CD1c-positive myeloid dendritic cell (primary cell): ENCODE data around the gene LRRN2.

Source experiments
- DNase-seq: peaks from one replicate; pipeline ENCODE4 v3.0.0-alpha.2; 2016; ENCODE audit errors: extremely low spot score

The LRRN2 gene

DNA sequence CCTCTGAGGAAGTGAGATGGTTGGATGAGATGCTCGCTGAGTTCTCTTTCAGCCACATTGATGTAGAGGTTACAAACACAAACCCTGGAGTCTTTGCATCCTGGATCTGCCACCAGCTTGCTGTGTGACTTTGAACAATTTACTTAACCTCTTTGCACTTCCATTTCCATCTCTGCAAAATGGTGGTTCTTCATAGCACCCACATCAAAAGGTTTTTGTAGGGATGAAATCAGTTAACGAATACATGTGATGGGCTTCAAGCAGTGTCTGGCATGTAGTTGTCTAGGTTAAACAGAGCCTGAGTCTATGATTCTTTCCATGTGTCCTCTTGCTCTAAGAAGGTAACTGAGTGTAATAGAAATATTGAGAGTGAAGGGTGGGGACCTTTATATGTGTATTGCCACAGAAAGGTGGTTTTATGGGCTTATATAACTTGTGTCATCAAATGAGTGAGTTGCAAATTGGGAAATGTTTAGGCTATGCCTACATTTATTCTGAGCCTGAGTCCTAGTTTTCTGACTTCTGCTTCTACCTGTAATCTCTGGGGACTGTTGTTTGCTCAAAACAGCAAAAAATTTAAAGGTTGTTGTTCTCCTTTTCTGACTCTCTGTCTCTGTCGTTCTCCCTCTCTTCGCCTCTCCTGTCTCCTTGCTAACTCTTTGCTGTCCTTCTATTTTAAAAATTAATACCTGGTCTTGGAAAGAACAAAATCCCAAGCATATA, 27.3 kb upstream of the LRRN2 start:
- no peak for DNase-seq

DNA sequence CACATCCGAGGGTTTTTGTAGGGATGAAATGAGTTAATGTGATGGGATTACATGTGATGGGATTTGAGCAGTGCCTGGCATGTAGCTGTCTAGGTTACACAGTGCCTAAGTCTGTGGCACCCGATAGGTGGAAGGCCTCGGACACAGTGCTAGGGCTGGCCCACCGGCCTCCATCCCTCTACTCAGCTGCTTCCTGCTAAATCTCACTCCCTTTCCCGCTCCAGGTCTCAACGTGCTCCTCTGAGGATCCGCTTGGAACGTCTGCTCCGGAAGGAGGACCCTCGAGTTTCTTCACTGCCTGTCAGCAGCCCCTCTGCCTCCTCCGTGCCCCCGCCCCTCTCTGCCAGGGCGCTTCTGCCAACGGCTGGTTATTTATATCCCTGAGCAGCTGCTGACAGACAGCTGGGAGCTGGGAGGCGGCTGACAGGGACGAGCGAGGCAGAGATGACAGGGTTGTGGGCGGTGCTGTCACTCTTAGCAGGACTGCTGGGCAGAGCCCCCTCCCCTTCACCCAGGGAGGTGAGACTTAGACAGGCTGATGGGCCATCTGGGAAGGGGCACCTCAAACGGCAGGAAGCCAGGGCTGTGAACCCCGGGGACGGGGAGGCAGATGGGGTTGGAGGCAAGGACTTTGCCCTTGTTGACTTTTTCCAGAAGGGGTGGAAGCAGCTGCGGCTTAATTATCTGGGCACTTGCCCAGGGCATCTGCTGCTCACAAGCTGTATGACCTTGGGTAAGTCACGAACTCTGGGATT, 26.6 kb upstream of the LRRN2 start:
- DNase-seq, result no peak

DNA sequence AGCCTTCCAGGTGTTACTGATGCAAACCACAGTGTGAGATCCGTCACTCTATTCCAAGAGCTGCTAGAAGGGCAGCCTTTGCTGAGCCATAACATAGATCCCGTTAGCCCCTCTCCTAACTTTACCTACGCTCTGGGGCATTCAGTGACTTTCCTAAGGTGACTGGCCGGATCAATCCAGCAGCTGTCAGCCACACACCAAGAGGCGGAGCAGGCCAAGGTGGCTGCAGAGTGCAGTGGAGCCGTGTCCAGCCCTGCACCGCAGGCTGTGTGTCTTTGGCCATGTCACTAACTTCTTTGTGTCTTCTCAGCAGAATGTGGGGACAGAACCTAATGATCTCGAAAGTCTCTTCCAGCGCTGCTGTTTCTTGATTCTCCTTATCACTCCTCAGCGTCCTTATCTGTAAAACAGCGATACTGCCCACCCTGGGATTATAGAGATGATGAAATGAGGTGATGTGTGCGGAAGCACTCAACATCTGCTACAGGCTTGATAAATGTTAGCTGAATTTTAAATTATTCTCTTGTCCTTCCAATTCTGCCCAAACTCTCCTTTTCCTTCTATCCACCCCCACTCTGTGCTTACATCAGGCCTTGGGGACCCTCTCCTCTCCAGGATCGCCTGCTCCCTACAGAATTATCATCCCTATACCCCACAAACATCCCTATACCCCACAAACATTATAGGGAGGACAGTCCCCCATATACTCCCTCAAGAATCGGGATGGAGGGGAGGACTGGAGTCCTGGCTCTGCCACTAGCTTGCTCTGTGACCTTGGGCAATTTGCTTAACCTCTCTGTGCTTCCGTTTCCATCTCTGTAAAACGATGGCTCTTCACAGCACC, 25.8 kb upstream of the LRRN2 start:
- DNase-seq, result no peak

DNA sequence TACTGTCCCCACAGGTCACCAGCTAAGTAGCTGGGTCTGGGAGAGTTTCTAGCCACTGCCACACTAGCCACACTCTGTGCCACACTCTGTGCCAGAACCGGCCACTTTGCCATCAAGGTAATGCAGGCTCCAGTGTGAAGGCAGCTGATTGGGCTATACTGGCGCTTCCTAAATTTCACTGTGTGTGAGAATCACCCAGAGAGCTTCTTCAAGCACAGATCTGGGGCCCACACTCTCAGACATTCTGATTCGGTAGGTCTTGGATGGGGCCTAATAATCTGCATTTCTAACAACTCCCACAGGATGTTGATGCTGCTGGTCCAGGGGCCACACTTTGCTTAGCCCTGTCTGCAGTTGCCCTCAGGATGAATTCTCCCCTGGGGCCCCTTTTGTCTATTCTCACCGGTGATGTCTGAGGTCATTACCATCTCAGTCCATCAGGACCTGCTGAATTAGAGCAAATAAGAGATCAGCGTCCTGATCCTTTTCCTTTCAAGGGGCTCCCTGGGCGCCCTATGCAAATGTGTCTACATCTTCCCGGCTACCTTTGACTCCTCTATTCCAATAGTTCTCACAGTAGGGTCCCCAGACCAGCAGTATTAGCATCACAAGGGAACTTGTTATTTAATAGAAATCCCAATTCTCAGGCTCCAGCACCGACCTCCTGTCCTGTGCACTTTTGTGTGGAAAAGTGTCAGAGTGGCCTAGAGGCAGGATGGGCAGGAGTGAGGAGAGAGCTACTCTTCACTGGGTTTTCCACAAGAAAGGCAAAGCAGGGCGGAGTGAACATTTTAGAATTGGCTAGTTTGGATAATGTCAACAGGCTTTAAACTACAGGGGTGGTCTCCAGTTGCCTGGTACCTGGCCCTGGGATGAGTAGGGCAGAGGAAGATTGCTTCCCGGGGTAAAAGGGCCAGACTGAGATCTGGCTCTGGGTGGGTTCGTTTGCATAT, 24.7 kb upstream of the LRRN2 start:
- DNase-seq, result no peak

DNA sequence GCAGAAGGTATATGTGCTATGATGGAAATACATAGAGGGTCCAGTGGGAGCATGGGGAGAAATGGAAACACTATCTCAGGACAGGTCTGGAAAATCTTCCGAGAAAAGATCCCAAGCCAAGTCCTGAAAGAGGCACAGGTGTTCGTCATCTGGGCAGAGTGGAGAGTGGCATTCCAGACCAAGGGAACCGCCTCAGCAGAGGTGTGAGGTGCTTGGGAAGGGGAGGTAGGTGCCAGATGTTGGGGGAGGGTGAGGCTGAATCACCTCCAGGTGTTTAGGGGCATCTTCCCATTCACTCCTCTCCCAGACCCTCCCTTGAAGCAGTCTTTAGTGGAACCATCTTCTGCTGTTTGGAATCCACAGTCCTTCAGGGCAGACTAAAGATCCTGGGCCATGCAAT, 23.5 kb upstream of the LRRN2 start:
- no peak for DNase-seq

DNA sequence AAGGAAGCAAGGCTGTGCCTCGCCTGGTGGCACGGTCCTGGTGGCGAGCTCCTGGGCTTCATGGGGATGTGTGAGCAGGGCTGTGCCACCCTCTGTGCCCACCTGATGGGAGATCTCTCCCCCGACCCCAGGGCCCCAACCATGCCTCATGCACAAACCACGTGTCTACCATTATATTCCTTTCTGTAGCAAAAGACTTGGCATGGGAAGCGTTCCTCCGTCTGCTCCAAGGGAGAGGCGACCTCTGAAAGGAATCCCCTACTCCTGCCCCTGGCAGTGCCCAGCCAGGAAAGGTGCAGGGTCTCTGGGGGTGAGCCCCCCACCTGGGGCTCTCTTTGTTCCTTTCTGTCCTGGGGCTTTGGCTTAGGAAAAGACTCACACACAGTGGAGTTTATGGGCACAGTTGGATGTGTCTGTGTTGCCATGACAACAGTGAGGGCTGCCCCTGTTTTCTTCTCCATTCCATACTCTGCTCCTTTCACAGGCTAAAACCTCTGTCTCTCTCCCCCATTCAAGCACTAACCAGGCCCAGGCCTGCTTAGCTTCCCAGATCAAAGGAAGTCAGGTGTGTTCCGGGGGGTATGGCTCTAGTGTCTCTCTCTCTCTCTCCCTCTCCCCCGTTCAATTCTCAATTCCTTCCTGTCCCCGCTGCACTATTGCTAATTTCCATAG, 21.4 kb upstream of the LRRN2 start:
- DNase-seq, result no peak

DNA sequence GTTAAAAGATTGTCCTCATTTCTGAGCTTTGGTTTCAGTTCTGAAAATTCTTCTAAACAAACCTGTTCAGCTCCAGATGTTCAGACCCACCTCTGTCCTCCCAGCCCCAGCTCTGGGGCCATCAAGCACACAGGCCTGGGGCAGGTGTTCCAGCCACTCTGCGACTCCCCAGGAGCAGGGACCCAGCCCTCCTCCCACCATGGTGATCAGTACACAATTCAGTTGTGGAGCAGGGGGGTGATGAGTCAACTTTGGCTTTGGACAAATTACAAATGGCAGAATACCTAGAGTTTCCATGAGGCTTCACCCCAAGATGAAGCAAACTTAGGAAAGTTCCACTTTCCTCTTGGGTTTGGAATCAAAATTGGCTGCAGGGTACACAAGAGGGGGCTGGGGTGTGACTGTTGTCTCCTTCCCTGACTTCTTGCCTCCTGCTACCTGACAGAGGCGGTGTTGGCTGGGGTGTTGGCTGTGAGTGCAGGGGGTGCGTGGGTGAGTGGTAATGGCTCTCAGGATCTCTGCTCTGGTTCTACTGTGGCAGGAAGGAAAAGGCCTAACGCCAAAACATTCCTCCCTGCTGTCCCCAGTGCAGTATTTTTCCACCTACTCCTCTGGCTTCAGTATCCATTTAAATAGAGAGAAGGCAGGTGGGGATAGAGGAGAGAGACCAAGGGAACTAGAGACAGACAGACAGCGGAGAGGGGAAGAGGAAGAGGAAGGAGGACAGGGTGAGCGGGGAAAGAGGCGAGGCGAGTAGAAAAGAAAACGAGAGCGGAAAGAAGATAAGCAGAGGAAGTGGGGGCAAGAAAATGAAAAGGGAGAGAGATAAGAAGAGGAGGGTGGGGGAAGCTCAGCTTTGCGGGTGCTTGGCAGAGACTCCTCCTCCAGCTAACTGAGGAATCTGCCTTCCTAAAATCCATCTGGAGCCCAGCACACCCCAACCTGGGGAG, 20.6 kb upstream of the LRRN2 start:
- DNase-seq, result no peak

DNA sequence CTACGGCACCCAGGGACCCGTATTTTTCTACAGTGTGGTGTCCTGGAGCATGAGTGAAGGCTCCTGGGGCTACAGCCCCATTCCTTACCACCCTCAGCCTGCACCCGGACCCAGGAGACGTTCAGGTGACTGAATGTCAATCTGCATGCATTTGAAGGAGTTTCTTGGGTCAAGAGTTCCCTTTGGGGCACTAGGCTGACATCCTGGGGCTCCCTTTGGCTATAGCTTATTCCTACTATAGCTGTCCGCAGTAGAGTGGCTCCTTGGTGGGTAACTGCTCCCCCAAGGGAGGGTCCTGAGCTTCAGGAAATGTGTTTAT, 19.9 kb upstream of the LRRN2 start:
- no peak for DNase-seq

DNA sequence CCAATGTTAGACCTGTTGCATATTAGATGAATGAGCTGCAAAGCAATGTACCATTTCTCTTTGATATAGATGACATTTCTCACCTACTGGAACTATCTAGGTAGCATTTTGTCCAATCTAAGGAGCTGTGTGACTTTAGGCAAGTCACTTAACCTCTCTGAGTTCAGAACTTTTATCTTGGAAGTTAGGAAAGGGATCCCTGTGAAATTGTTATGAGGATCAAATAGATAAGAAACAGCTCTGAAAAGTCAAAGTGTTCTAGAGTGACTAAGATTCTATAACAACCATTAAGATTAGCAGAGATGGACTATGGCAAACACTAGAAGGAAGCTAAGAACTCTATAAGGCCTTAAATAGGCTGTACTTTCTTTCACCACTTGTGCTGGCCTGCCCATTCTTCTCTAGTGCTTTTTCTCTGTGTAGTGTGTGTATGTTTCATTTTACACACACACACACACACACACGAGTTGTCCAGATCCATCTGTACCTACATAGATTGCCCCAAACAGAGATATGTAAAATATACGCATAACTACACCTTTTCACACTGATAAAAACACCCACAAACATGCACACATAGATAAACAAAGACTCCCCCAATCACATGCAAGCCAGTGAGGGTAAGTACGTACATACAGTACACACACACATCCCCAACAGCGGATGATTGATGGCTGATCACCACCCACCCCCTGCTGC, 19.4 kb upstream of the LRRN2 start:
- no peak for DNase-seq

DNA sequence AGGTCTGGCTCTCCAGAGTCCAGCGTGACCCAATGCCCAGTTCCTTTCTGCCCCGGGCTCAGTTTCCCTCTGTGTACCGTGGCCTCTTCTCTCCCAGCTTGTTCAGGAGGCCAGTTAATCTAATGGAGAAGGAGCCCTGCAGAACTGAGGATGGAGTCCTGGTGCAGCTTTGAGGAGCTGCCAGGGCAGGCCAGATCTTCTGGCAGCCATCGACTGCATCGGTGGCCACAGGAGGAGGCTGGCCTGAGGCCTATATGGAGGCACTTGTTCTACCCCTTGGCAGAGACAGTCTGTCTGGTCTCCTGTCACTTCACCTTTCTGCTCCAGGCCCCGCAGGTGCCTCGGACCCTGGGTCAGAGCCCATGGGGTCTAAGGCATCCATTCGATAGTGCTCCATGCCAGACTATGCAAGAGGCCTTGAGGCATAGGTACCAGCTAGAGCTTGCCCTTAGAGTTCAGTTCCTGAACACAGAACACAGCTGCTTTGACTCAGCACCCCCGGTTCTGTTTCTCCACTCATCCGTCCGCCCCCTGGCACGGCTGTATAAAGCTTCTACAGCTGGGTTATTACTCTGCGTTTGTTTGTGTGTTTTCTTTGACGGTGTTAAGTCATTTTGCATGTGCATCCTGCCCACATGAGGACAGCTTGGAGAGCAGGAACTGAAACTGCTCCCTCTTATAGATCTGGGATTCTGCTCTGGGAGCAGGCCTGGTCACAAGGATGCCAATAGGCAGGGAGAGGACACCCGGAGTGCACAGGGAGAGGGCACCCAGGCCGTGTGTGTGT, 18.5 kb upstream of the LRRN2 start:
- no peak for DNase-seq

DNA sequence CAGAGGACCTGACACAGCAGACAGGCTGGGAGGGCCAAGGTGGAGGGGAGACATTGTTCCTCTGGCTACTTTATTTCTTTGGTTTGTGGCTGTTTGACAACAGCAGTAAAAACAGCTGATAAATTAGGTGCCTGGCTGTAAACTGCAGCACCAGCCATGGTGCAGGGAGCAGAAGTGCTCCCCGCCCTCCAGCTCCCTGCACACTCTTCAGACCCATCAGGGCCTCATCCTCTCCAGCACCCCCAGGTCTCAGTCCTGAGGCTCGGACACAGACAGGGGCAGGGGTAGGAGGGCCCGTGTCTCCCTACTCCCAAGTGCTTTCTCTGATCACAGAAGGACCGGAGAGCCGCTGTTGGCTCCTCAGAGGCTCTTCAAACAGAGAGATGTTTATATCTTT, 17.7 kb upstream of the LRRN2 start:
- no peak for DNase-seq

DNA sequence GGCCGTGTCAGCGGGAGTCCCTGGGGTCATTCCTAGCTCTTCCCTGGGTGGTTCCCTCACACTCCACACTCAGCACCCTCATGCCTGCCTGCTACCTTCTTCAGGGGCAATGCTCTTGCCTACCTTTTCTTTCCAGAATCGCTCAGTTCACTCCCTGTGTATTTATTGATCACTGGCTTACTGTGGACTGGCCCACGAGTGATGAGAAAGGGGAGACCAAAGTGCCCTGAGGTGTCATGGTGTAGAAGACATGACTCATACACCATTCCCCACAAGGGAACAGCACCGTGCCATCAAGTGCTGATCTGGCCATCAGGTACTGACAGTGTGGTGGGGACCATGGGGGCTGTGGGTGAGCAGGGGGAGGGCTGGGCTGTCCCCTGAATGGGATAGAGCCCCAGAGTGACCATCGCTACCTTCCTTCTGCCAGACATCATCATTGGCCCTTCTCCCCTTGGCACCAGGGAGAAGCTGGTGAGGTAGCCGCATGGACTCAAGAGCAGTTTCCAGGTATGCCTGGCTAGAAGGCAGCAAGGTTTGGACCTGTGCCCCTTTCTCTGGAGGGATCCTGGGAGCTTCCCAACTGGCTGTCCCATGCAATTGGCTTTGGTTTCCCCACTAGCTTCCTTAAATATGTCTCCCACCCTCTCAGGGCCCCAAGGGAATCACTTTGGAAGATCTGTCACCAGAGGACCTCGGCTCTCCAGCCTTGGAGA, 17.2 kb upstream of the LRRN2 start:
- no peak for DNase-seq

DNA sequence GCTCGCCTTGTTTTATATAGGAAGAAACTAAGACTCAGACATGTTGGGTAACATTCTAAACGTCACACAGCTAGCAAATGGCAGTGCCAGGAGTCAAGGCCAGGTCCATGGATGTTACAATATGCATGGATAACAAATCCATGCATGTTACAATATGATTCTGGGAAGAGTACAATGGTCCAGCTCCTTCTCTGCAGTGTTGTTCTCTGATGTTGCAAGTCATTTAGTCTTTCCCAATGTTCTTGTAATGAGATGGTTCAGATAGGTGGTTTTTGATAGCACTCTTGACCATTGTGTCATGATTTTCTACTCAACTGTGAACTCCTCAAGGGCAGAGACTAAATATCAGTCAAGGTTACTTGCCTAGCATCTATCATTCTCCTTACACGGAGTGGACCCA, 15.7 kb upstream of the LRRN2 start:
- DNase-seq, result no peak

DNA sequence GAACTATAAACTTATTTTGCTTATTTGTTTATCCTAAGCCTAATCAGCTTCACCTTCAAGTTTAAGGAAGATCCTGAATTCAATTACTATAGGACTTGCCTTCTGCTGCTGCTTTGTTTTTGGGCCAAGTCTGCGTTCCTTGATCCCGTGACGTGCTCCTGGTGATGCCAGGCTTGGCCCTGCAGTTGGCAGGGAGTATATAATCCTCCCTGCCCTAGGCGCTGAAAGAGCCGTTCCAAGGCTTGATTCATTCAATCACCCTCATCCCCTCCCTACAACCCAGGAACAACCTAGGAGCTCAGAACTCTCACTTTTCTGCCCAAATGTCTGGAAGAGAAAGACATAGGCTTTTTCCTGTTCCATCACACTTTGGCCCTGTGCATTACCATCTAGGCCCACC, 12.4 kb upstream of the LRRN2 start:
- no peak for DNase-seq

DNA sequence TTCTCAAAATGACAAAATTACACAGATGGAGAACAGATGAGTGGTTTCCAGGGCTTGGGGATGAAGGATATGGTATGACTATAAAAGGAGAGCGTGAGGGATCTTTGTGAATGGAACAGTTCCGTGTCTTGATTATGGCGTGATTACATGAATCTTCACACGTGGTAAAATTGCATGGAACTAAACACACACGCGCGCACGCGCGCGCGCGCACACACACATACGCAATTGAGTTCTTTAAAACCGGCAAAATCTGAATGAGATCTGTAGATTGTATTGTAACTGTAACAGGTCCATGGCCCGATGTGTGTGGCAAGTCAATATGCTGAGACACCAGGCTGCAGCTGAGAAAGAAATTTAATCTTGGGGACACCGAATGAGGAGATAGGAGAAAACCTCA, 11.1 kb upstream of the LRRN2 start:
- DNase-seq, result no peak

DNA sequence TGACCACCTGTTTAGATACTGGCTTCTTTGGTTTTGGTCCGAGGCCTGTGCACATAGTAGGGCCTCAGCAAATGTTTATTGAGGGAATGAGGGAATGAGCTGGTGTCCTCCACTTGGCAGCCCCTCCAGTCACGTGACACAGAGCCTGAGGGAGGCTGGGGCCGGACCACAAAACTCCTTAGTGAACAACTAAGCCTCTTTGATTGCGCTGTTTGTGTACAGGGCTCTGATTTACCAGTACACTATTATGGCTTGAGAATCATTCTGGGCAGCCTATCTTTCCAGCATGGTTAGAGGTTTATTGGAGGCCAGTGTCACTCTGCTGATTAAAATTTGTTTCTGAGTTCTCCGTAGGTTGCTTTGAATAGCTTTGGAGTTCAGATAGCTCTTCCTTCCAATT, 10.2 kb upstream of the LRRN2 start:
- DNase-seq, result no peak

DNA sequence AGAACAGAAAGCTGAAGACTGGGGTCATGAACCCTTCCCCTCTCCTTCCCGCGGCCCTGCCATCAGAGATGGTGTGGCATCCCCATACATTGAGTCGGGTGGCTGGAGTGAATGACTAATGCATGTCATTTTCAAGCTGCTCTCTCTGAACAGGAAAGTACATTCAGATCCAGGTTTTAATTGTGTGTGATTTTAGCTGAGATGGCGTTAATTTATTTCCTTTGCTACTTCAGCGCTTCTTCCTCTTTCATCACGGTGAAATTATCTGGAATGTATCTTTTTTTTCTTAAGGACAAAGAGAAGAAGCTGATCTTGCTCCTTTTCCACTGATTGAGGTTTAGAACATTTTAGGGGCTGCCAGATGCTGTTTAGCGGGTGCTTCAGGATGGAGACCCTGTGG, 8.6 kb upstream of the LRRN2 start:
- no peak for DNase-seq

DNA sequence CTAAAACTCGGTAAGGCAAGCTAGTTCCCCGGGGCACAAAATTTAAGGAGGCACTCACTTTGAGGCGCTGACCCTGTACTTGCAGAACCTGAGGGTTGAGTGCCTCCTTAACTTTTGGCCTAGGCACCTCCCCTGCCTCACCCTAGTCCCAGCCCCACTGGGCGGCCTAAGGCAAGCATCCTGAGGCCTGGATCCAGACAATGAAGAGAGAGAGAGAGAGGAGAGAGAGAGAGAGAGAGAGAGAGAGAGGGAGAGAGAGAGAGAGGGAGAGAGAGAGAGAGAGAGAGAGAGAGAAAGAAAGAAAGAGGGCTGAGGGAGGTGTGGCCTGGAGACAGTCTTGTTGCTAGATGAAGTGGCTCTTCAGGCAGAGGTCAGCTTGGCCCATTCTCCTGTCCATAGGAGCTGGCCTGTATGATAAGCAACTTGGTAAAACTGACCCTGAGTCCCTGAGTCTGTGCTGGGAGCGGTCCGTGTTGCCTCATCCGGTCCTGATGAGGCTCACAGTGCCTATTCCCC, 7.4 kb upstream of the LRRN2 start:
- DNase-seq, result no peak
